Smooth muscle cell (in vitro differentiated cells): ENCODE results near the gene CHID1. TPM values are rescaled to one million over a fixed set of nuclear protein-coding genes. Genes with fewer than 3 reads are reported as not detected.
A peak's percentile ranks its signal among the peaks of the same experiment; 100 is the strongest.

Experiments
- DNase-seq: peaks from one replicate; lab custom pipeline; 2025; ENCODE audit not compliant: unreplicated experiment; lab: John Stamatoyannopoulos, UW
- H2AFZ ChIP-seq: fragments of 200-600 bp; sonication (generic); 2 replicates; pipeline ENCODE4 v1.6.0; 2016; ENCODE audit warnings: antibody characterized with exemption, low read depth, mild to moderate bottlenecking
- H3F3A ChIP-seq: fragments of 200-600 bp; sonication (generic); 2 replicates; pipeline ENCODE4 v1.6.0; 2017; ENCODE audit warnings: antibody characterized with exemption, low read depth
- H3K27ac ChIP-seq: fragments of 200-600 bp; sonication (generic); 2 replicates; pipeline ENCODE4 v1.5.1; 2016; ENCODE audit warnings: low read depth, mild to moderate bottlenecking
- H3K27me3 ChIP-seq: fragments of 200-600 bp; sonication (generic); 2 replicates; pipeline ENCODE4 v1.6.1; 2016; ENCODE audit warnings: low read depth, mild to moderate bottlenecking
- H3K36me3 ChIP-seq: fragments of 200-600 bp; sonication (generic); 2 replicates; pipeline ENCODE4 v1.5.1; 2016; ENCODE audit warnings: low read depth
- H3K4me1 ChIP-seq: fragments of 200-600 bp; sonication (generic); 2 replicates; pipeline ENCODE4 v1.5.1; 2016; ENCODE audit warnings: low read depth
- H3K4me2 ChIP-seq: fragments of 200-600 bp; sonication (generic); 2 replicates; pipeline ENCODE4 v1.6.0; 2016; ENCODE audit warnings: mild to moderate bottlenecking
- H3K4me3 ChIP-seq: fragments of 200-600 bp; sonication (generic); 2 replicates; pipeline ENCODE4 v1.5.1; 2016; ENCODE audit warnings: mild to moderate bottlenecking
- H3K79me2 ChIP-seq: fragments of 200-600 bp; sonication (generic); 2 replicates; pipeline ENCODE4 v1.6.0; 2016; ENCODE audit warnings: low read depth, mild to moderate bottlenecking
- H3K9ac ChIP-seq: fragments of 200-600 bp; sonication (generic); 2 replicates; pipeline ENCODE4 v1.6.0; 2016; ENCODE audit warnings: low read depth
- H3K9me3 ChIP-seq: fragments of 200-600 bp; sonication (generic); replicated peaks from 2 replicates; pipeline ENCODE4 v1.5.1; 2016; ENCODE audit warnings: low read depth
- H4K20me1 ChIP-seq: fragments of 200-600 bp; sonication (generic); 2 replicates; pipeline ENCODE4 v1.6.0; 2016; ENCODE audit warnings: low read depth
- CTCF ChIP-seq: fragments of 200-600 bp; sonication (generic); IDR thresholded peaks from 2 replicates; pipeline ENCODE4 v1.5.1; 2017; ENCODE audit warnings: borderline replicate concordance, mild to moderate bottlenecking, antibody characterized with exemption; ENCODE audit not compliant: insufficient read depth, poor library complexity, severe bottlenecking
- WGBS: methylation state at CpG from one replicate; pipeline ENCODE4 v1.1.7; 2016; ENCODE audit warnings: low lambda C conversion rate; 5-methylcytosine and 5-hydroxymethylcytosine counted together
- polyA plus RNA-seq: library from polyadenylated mRNA; unstranded; fragments of >200 nt; fragmentation: Nextera tagmentation; extraction: Ambion mirVana; gene quantifications from 2 replicates; pipeline ENCODE4 v1.2.1, GENCODE V29; 2016
- total RNA-seq: library from RNA; depleted of rRNA; stranded (reverse); fragments of >200 nt; gene quantifications from 2 replicates; pipeline ENCODE4 v1.2.3, GENCODE V29; 2014

The CHID1 gene
- total RNA-seq, result 54.3 and 76.5 TPM in 2 replicates
- polyA plus RNA-seq, result 171 and 181 TPM in 2 replicates

- Histone ChIP-seq H3K27ac (no peak within 1 kb of the TSS), H3K79me2 (peaks cover 26% of the 10 kb centered on the region), H3K9me3 (no peaks in the 10 kb centered on the region), H3F3A (no peaks in the 10 kb centered on the region), H3K9ac (peak within 1 kb of the TSS; percentile 46), H3K4me3 (peak within 1 kb of the TSS; percentile 91), H3K36me3 (no peaks in the 10 kb centered on the region), H2AFZ (peak within 1 kb of the TSS; percentile 94), H3K4me2 (peak within 1 kb of the TSS; percentile 93), H4K20me1 (no peaks in the 10 kb centered on the region), H3K27me3 (no peaks in the 10 kb centered on the region), H3K4me1 (peaks cover 6% of the 10 kb centered on the region)
- under 1% methylated on average over 29 of the region's 59 CpGs for WGBS
- DNase-seq, result peak; percentile 63
- TF ChIP-seq CTCF, result no peak
Observed at GRCh38 chr11:910589-911030, at the start of gene CHID1. Gene CHID1, minus strand, starts transcription at chr11:910810. Its CDS starts 5,994 bp downstream, at chr11:904816.

- Histone ChIP-seq H3K4me1 (peaks cover 13% of the 10 kb centered on the region), H3K27ac (no peak overlapping the region), H3K27me3 (no peaks in the 10 kb centered on the region), H3K79me2 (peaks cover 52% of the 10 kb centered on the region), H3K36me3 (no peaks in the 10 kb centered on the region), H3K4me2 (no peak overlapping the region), H3K9me3 (no peaks in the 10 kb centered on the region), H3F3A (no peaks in the 10 kb centered on the region), H3K9ac (no peak overlapping the region), H3K4me3 (no peak overlapping the region), H4K20me1 (peaks cover 70% of the 10 kb centered on the region), H2AFZ (no peak overlapping the region)
- 85% methylated on average over 10 of the region's 10 CpGs for WGBS
- DNase-seq, result no peak
- no peak for TF ChIP-seq CTCF
Observed at GRCh38 chr11:959608-960007, 49.0 kb upstream of the CHID1 start.

- Histone ChIP-seq H3K36me3 (no peaks in the 10 kb centered on the region), H3K27ac (no peak overlapping the region), H3K4me3 (no peak overlapping the region), H4K20me1 (peaks cover 71% of the 10 kb centered on the region), H3K4me1 (peaks cover 13% of the 10 kb centered on the region), H3K79me2 (peaks cover 58% of the 10 kb centered on the region), H2AFZ (no peak overlapping the region), H3K9me3 (no peaks in the 10 kb centered on the region), H3K4me2 (no peak overlapping the region), H3K9ac (no peak overlapping the region), H3F3A (no peaks in the 10 kb centered on the region), H3K27me3 (no peaks in the 10 kb centered on the region)
- WGBS, result 91% methylated on average over 14 of the region's 14 CpGs
- no peak for DNase-seq
- TF ChIP-seq CTCF, result no peak
Observed at GRCh38 chr11:959027-959426, 48.4 kb upstream of the CHID1 start.

GRCh38 chr11:958101-958500 lies 47.5 kb upstream of the CHID1 start:
- H3K79me2 ChIP-seq, result peaks cover 63% of the 10 kb centered on the region
- no peak for DNase-seq
- H3K4me2 ChIP-seq, result no peak overlapping the region
- no peak overlapping the region for H3K4me3 ChIP-seq
- peak overlapping the region; percentile 72 for H3K27ac ChIP-seq
- TF ChIP-seq CTCF, result no peak
- H3K9me3 ChIP-seq, result no peaks in the 10 kb centered on the region
- no peaks in the 10 kb centered on the region for H3K36me3 ChIP-seq
- peaks cover 13% of the 10 kb centered on the region for H3K4me1 ChIP-seq
- no peaks in the 10 kb centered on the region for H3F3A ChIP-seq
- no peak overlapping the region for H2AFZ ChIP-seq
- H3K27me3 ChIP-seq, result no peaks in the 10 kb centered on the region
- H4K20me1 ChIP-seq, result peaks cover 77% of the 10 kb centered on the region
- 85% methylated on average over 7 of the region's 7 CpGs for WGBS
- H3K9ac ChIP-seq, result no peak overlapping the region
